D721Med (cell line): ENCODE results near the gene ADORA3.

ENCODE experiments used
- DNase-seq: peaks from one replicate; pipeline ENCODE4 v3.0.0; 2011; ENCODE audit warnings: low spot score; ENCODE audit not compliant: insufficient read length
- FAIRE-seq: peaks from 2 replicates; lab custom pipeline; 2011; peaks lifted over from hg19 to GRCh38; lab: Jason Lieb, UNC
- CTCF ChIP-seq: IDR thresholded peaks from 2 replicates; pipeline ENCODE4 v1.5.1; 2012; ENCODE audit warnings: mild to moderate bottlenecking, control low read depth; ENCODE audit not compliant: insufficient read depth; ENCODE audit errors: missing control alignments

The ADORA3 gene

DNA sequence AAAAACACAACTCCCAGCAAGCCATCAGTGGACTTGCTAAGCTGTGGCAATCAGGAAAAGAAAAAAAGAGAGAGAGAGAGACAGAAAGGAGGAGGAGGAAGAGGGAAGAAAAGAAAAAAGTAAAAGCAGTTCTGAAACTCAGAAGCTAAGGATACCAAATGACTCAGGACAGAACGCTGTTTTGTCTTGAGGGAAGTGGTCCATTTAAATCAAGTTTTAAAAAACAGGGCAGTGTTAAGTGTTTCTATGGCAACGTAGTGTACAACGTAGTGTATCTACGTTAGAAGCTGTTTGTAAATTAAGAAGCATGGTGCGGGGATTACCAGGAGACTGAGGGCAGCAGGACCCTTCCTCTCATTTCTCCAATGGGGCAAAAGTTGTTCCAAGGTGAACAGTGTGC is 5.8 kb downstream of the ADORA3 start:
- DNase-seq: no peak
- no peak for TF ChIP-seq CTCF
- FAIRE-seq: no peak

DNA sequence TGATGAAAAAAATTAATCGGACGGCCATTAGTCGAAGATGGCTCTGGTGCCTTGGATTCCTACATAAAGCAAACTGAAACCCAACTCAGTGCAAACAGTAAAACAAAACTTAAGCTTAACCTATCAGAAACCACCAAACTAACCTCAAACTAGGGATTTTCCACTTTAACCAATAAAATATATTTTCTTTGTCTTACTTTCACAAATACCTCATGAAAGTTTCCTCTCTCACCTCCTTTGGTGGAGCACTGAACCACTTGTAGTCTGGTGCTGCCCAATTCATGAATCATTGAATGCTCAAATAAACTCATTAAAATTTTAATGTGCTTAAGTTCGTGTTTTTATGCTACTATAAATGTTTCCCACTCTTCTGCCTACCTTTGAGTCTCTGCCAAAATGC is 7.0 kb downstream of the ADORA3 start:
- TF ChIP-seq CTCF: no peak
- DNase-seq: no peak
- FAIRE-seq: no peak

- FAIRE-seq (no peak), DNase-seq (no peak)
- no peak for TF ChIP-seq CTCF
Observed at GRCh38 chr1:111491070-111491469, 12.4 kb downstream of the ADORA3 start.

DNA sequence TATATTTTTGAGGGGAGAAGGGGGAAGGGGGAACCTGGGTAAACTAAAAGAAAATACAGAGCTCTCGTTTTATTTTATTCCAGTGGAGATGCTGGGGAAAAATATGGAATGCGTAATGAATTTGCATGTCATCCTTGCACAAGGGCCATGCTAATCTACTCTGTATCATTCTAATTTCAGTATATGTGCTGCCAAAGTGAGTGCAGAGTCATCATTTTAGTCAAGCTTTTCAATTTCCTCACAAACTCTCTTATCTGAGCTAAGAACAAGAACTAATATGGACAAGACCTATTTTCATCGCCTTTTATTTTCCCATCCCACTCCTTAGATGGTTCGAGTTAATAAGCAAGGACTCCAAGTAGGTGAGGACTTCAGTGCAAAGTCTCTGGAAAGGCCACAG is 13.2 kb downstream of the ADORA3 start:
- no peak for FAIRE-seq
- no peak for DNase-seq
- TF ChIP-seq CTCF: no peak

- DNase-seq (no peak), FAIRE-seq (no peak)
- TF ChIP-seq CTCF: no peak
Observed at GRCh38 chr1:111489604-111490003, 13.8 kb downstream of the ADORA3 start.

- FAIRE-seq: no peak
- DNase-seq: no peak
- no peak for TF ChIP-seq CTCF
Observed at GRCh38 chr1:111488669-111489068, 14.8 kb downstream of the ADORA3 start.

DNA sequence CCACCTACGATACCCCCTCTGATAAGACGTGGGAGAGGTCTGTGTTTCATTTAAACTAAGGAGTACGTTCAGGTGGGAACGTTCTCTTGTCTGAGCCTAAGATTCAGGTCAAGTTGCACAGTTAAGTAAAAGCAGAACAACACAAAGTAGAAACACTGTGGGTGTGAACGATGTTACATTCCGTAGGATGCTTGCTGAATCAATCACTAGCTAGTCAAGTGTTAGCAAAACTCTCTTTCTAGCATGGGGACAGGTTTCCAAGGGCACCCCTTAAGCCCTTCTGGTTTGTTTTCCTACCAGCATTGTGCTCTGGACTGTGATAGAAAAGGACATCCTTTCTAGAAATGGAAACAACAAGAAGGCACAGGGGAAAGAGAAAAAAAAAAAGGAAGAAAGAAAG is 16.3 kb downstream of the ADORA3 start:
- no peak for TF ChIP-seq CTCF
- FAIRE-seq (no peak), DNase-seq (no peak)
